H9 (cell line): ENCODE results near the gene EPHX1. TPM values are rescaled to one million over a fixed set of nuclear protein-coding genes. Genes with fewer than 3 reads are reported as not detected.

Experiments used
- DNase-seq: peaks from one replicate; pipeline ENCODE4 v3.0.0-alpha.2; 2017
- H2AFZ ChIP-seq: one replicate; pipeline ENCODE4 v1.6.1; 2013; ENCODE audit warnings: mild to moderate bottlenecking, low read length, control low read depth, moderate library complexity
- H2AK5ac ChIP-seq: 2 replicates; pipeline ENCODE4 v1.6.1; 2013; ENCODE audit warnings: low read length, control low read depth, mixed read lengths; ENCODE audit not compliant: insufficient read length
- H2BK120ac ChIP-seq: one replicate; pipeline ENCODE4 v1.6.1; 2013; ENCODE audit warnings: low read depth, mild to moderate bottlenecking, low read length, control low read depth, inconsistent platforms; ENCODE audit not compliant: poor library complexity, severe bottlenecking
- H2BK12ac ChIP-seq: 2 replicates; pipeline ENCODE4 v1.6.1; 2013; ENCODE audit warnings: low read length, control low read depth, mixed read lengths, low read depth; ENCODE audit not compliant: insufficient read length
- H2BK15ac ChIP-seq: 2 replicates; pipeline ENCODE4 v1.6.1; 2013; ENCODE audit warnings: low read depth, low read length, control low read depth
- H2BK20ac ChIP-seq: one replicate; pipeline ENCODE4 v1.6.1; 2013; ENCODE audit warnings: low read depth, mild to moderate bottlenecking, low read length, control low read depth, inconsistent platforms; ENCODE audit not compliant: poor library complexity, severe bottlenecking
- H2BK5ac ChIP-seq: 2 replicates; pipeline ENCODE4 v1.6.1; 2013; ENCODE audit warnings: low read length, control low read depth, mixed read lengths; ENCODE audit not compliant: insufficient read length
- H3K14ac ChIP-seq: 2 replicates; pipeline ENCODE4 v1.6.1; 2013; ENCODE audit warnings: low read length, control low read depth; ENCODE audit not compliant: insufficient read depth
- H3K18ac ChIP-seq: 2 replicates; pipeline ENCODE4 v1.6.1; 2013; ENCODE audit warnings: low read depth, mild to moderate bottlenecking, mixed read lengths, low read length, control low read depth; ENCODE audit not compliant: insufficient read length
- H3K23ac ChIP-seq: 2 replicates; pipeline ENCODE4 v1.6.1; 2013; ENCODE audit warnings: low read length, control low read depth, mixed read lengths, low read depth; ENCODE audit not compliant: insufficient read length
- H3K23me2 ChIP-seq: 2 replicates; pipeline ENCODE4 v1.6.1; 2013; ENCODE audit warnings: low read depth, mild to moderate bottlenecking, mixed read lengths, low read length, control low read depth; ENCODE audit not compliant: insufficient read length, poor library complexity, severe bottlenecking
- H3K27ac ChIP-seq: 2 replicates; pipeline ENCODE4 v1.5.1; 2013; ENCODE audit warnings: low read length, control low read depth, mixed read lengths, low read depth; ENCODE audit not compliant: insufficient read length
- H3K27me3 ChIP-seq: 2 replicates; pipeline ENCODE4 v1.6.1; 2013; ENCODE audit warnings: low read length, control low read depth, inconsistent platforms; ENCODE audit not compliant: insufficient read depth
- H3K4ac ChIP-seq: 2 replicates; pipeline ENCODE4 v1.6.1; 2013; ENCODE audit warnings: low read depth, mild to moderate bottlenecking, control low read depth, inconsistent platforms, low read length, moderate library complexity
- H3K4me1 ChIP-seq: 2 replicates; pipeline ENCODE4 v1.6.1; 2013; ENCODE audit warnings: low read length, control low read depth, inconsistent platforms; ENCODE audit not compliant: insufficient read depth
- H3K4me2 ChIP-seq: 2 replicates; pipeline ENCODE4 v1.6.1; 2013; ENCODE audit warnings: low read length, control low read depth, mixed read lengths; ENCODE audit not compliant: insufficient read length, insufficient read depth
- H3K56ac ChIP-seq: 2 replicates; pipeline ENCODE4 v1.6.1; 2013; ENCODE audit warnings: low read depth, mild to moderate bottlenecking, mixed read lengths, low read length, control low read depth; ENCODE audit not compliant: insufficient read length
- H3K79me1 ChIP-seq: 2 replicates; pipeline ENCODE4 v1.6.1; 2013; ENCODE audit warnings: low read depth, mild to moderate bottlenecking, moderate library complexity, low read length, control low read depth, inconsistent platforms; ENCODE audit not compliant: insufficient read depth, poor library complexity, severe bottlenecking
- H3K79me2 ChIP-seq: 2 replicates; pipeline ENCODE4 v1.6.1; 2013; ENCODE audit warnings: low read length, control low read depth, inconsistent platforms; ENCODE audit not compliant: insufficient read depth
- H3K9ac ChIP-seq: 2 replicates; pipeline ENCODE4 v1.6.1; 2013; ENCODE audit warnings: low read length, control low read depth, mixed read lengths; ENCODE audit not compliant: insufficient read length; ENCODE audit errors: extremely low read depth
- H3K9me3 ChIP-seq: one replicate; pipeline ENCODE4 v1.6.1; 2013; ENCODE audit warnings: low read depth, low read length, inconsistent platforms; ENCODE audit not compliant: control insufficient read depth
- H3T11ph ChIP-seq: one replicate; pipeline ENCODE4 v1.6.1; 2013; ENCODE audit warnings: mild to moderate bottlenecking, low read length, control low read depth, inconsistent platforms
- H4K20me1 ChIP-seq: one replicate; pipeline ENCODE4 v1.6.1; 2013; ENCODE audit not compliant: control insufficient read depth, insufficient read length, insufficient read depth
- H4K5ac ChIP-seq: 2 replicates; pipeline ENCODE4 v1.6.1; 2013; ENCODE audit warnings: low read depth, mild to moderate bottlenecking, mixed read lengths, low read length, control low read depth; ENCODE audit not compliant: insufficient read length
- H4K8ac ChIP-seq: replicated peaks from 2 replicates; pipeline ENCODE4 v1.6.1; 2013; ENCODE audit warnings: low read length, control low read depth, mixed read lengths, low read depth; ENCODE audit not compliant: insufficient read length
- H4K91ac ChIP-seq: 2 replicates; pipeline ENCODE4 v1.6.1; 2013; ENCODE audit warnings: low read depth, mild to moderate bottlenecking, moderate library complexity, mixed read lengths, low read length, control low read depth; ENCODE audit not compliant: insufficient read length
- H3K27ac Mint-ChIP-seq, 3 experiments: 2 replicates in 2 of 3; 3 replicates in 1 of 3; pipeline ENCODE4 v1.8.0; 2020 to 2021; ENCODE audit warnings: mixed read lengths in 3 of 3, mild to moderate bottlenecking in 1 of 3, moderate library complexity in 1 of 3
- H3K27me3 Mint-ChIP-seq: 2 replicates; pipeline ENCODE4 v1.8.0; 2021; ENCODE audit warnings: low read depth, mild to moderate bottlenecking, moderate library complexity, mixed read lengths
- H3K36me3 Mint-ChIP-seq, 3 experiments: 2 replicates in 2 of 3; 3 replicates in 1 of 3; pipeline ENCODE4 v1.8.0; 2020 to 2021; ENCODE audit warnings: low read depth in 3 of 3, mixed read lengths in 3 of 3; ENCODE audit not compliant: insufficient read depth in 1 of 3
- H3K4me1 Mint-ChIP-seq, 2 experiments: 2 replicates each; pipeline ENCODE4 v1.8.0; 2020; ENCODE audit warnings: mixed read lengths in 2 of 2
- H3K4me3 Mint-ChIP-seq, 2 experiments: 2 replicates in 1 of 2; 3 replicates in 1 of 2; pipeline ENCODE4 v1.8.0; 2020 to 2021; ENCODE audit warnings: mild to moderate bottlenecking in 2 of 2, mixed read lengths in 2 of 2, moderate library complexity in 1 of 2
- H3K9me3 Mint-ChIP-seq, 2 experiments: 2 replicates in 1 of 2; 3 replicates in 1 of 2; pipeline ENCODE4 v1.8.0; 2020; ENCODE audit warnings: mild to moderate bottlenecking in 2 of 2, mixed read lengths in 2 of 2, moderate library complexity in 1 of 2
- CTCF ChIP-seq: fragments of 200-600 bp; sonication (generic); conservative IDR thresholded peaks from 3 replicates; pipeline ENCODE4 v1.8.0; 2021; ENCODE audit warnings: antibody characterized with exemption, mild to moderate bottlenecking
- WGBS: extraction: QIAGEN DNeasy Blood & Tissue Kit; methylation state at CpG from one replicate; pipeline ENCODE4 v1.1.7; 2013; ENCODE audit warnings: missing lambda C conversion rate, low lambda C conversion rate, mixed read lengths; ENCODE audit not compliant: insufficient read length; ENCODE audit errors: extremely low coverage; 5-methylcytosine and 5-hydroxymethylcytosine counted together
- total RNA-seq: library from RNA; stranded (reverse); gene quantifications from 2 replicates; pipeline ENCODE4 v1.2.1, GENCODE V29; 2021

EPHX1 gene
- total RNA-seq, 1 experiment from 2014 or later: 40.6 TPM

- H3K27me3 ChIP-seq: no peaks in the 10 kb centered on the region
- no peak overlapping the region for H3T11ph ChIP-seq
- H4K20me1 ChIP-seq: no peaks in the 10 kb centered on the region
- no peaks in the 10 kb centered on the region for H3K9me3 ChIP-seq
- H3K4ac ChIP-seq: no peak overlapping the region
- no peak for DNase-seq
- H3K9ac ChIP-seq: no peak overlapping the region
- no peak overlapping the region for H3K18ac ChIP-seq
- peaks cover 17 to 39% (median 21%) of the 10 kb centered on the region in 3 experiments for H3K36me3 Mint-ChIP-seq
- no peak overlapping the region for H3K56ac ChIP-seq
- H3K27ac Mint-ChIP-seq: peak overlapping the region in 1 of 3 experiments; percentile 10; a peak in 1 of 7 replicates
- H3K4me2 ChIP-seq: no peak overlapping the region
- no peaks in the 10 kb centered on the region for H3K23me2 ChIP-seq
- H2AK5ac ChIP-seq: no peak overlapping the region
- H4K8ac ChIP-seq: no peak overlapping the region
- no peak overlapping the region for H3K23ac ChIP-seq
- H2BK15ac ChIP-seq: no peak overlapping the region
- H2BK20ac ChIP-seq: no peak overlapping the region
- no peaks in the 10 kb centered on the region for H3K9me3 Mint-ChIP-seq
- peaks cover 4 to 10% of the 10 kb centered on the region in 2 experiments for H3K4me1 Mint-ChIP-seq
- no peak overlapping the region for H3K14ac ChIP-seq
- TF ChIP-seq CTCF: no peak
- H3K27ac ChIP-seq: no peak overlapping the region
- no peak overlapping the region for H3K4me3 Mint-ChIP-seq
- no peaks in the 10 kb centered on the region; the same call in 1 of the 2 replicates for H3K27me3 Mint-ChIP-seq
- H2BK120ac ChIP-seq: no peak overlapping the region
- H2AFZ ChIP-seq: no peak overlapping the region
- H2BK12ac ChIP-seq: no peak overlapping the region
- H3K4me1 ChIP-seq: no peaks in the 10 kb centered on the region
- H2BK5ac ChIP-seq: no peak overlapping the region
- H4K5ac ChIP-seq: no peak overlapping the region
- H4K91ac ChIP-seq: no peak overlapping the region
- no peaks in the 10 kb centered on the region for H3K79me1 ChIP-seq
- no CpG with 5 or more reads among the region's 14 CpGs for WGBS
- no peaks in the 10 kb centered on the region for H3K79me2 ChIP-seq
Measured at GRCh38 chr1:225838793-225839192, 28.9 kb downstream of the EPHX1 start.
